Liver (tissue), 9 donors: Measurements from ENCODE around the gene TMEM217. TPM values are rescaled to one million over a fixed set of nuclear protein-coding genes. Genes with fewer than 3 reads are reported as not detected.
A peak's percentile ranks its signal among the peaks of the same experiment; 100 is the strongest.

ENCODE experiments used
- DNase-seq: peaks from one replicate; pipeline ENCODE4 v3.0.0-alpha.2; 2017; ENCODE audit warnings: low spot score
- H3K27ac ChIP-seq, 2 donors: one replicate each; pipeline ENCODE4 v1.7.0; 2013; ENCODE audit warnings: inconsistent platforms in 2 of 2, low read length in 2 of 2, control low read depth in 1 of 2, low read depth in 1 of 2, mild to moderate bottlenecking in 1 of 2
- H3K27me3 ChIP-seq, 4 donors: one replicate each; pipeline versions ENCODE4 v1.6.1 to v1.7.0; 2013; ENCODE audit warnings: low read length in 3 of 4, inconsistent platforms in 1 of 4, mild to moderate bottlenecking in 1 of 4, moderate library complexity in 1 of 4; ENCODE audit not compliant: control insufficient read depth in 4 of 4, insufficient read depth in 4 of 4
- H3K36me3 ChIP-seq, 4 donors: one replicate each; pipeline versions ENCODE4 v1.6.1 to v1.7.0; 2013; ENCODE audit warnings: low read length in 3 of 4, mild to moderate bottlenecking in 3 of 4, low read depth in 1 of 4, moderate library complexity in 1 of 4; ENCODE audit not compliant: control insufficient read depth in 4 of 4, insufficient read depth in 3 of 4
- H3K4me1 ChIP-seq, 4 donors: one replicate each; pipeline versions ENCODE4 v1.6.1 to v1.7.0; 2013; ENCODE audit warnings: low read length in 3 of 4, mild to moderate bottlenecking in 3 of 4, moderate library complexity in 1 of 4; ENCODE audit not compliant: control insufficient read depth in 4 of 4, insufficient read depth in 4 of 4
- H3K4me3 ChIP-seq, 3 donors: one replicate each; pipeline versions ENCODE4 v1.6.1 to v1.7.0; 2013; ENCODE audit warnings: low read length in 3 of 3, control low read depth in 1 of 3, low read depth in 1 of 3, mild to moderate bottlenecking in 1 of 3
- H3K9ac ChIP-seq, 2 donors: one replicate each; pipeline ENCODE4 v1.7.0; 2013; ENCODE audit warnings: low read length in 2 of 2, mild to moderate bottlenecking in 2 of 2, moderate library complexity in 2 of 2, control low read depth in 1 of 2, low read depth in 1 of 2
- H3K9me3 ChIP-seq, 4 donors: one replicate each; pipeline versions ENCODE4 v1.6.1 to v1.7.0; 2013; ENCODE audit warnings: low read length in 3 of 4; ENCODE audit not compliant: control insufficient read depth in 4 of 4
- EGR1 ChIP-seq, 2 donors: IDR thresholded peaks; 2 replicates each; pipeline ENCODE4 v1.6.1; 2016 to 2018; ENCODE audit warnings: antibody characterized with exemption in 2 of 2, low read depth in 2 of 2
- FOXA2 ChIP-seq: IDR thresholded peaks from 2 replicates; pipeline ENCODE4 v1.6.1; 2016; ENCODE audit warnings: antibody characterized with exemption
- HNF4A ChIP-seq, 2 donors: conservative IDR thresholded peaks; 2 replicates each; pipeline ENCODE4 v1.6.1; 2016; ENCODE audit warnings: antibody characterized with exemption in 2 of 2, mild to moderate bottlenecking in 2 of 2
- NR2F2 ChIP-seq: IDR thresholded peaks from 2 replicates; pipeline ENCODE4 v1.6.1; 2016; ENCODE audit warnings: antibody characterized with exemption
- RXRA ChIP-seq, 2 donors: IDR thresholded peaks; 2 replicates each; pipeline ENCODE4 v1.6.1; 2017 to 2018; ENCODE audit warnings: antibody characterized with exemption in 2 of 2, mild to moderate bottlenecking in 1 of 2
- SP1 ChIP-seq: IDR thresholded peaks from 2 replicates; pipeline ENCODE4 v1.6.1; 2018; ENCODE audit warnings: antibody characterized with exemption, mild to moderate bottlenecking
- TAF1 ChIP-seq: conservative IDR thresholded peaks from 2 replicates; pipeline ENCODE4 v1.6.1; 2016; ENCODE audit warnings: antibody characterized with exemption, mild to moderate bottlenecking
- WGBS: extraction: QIAGEN DNeasy Blood & Tissue Kit; methylation state at CpG from one replicate; pipeline ENCODE4 v1.1.7; 2013; 5-methylcytosine and 5-hydroxymethylcytosine counted together
- polyA plus RNA-seq, 2 donors: library from polyadenylated mRNA; stranded (reverse) in 1 of 2; unstranded in 1 of 2; fragments of 200-250 nt in 1 of 2; fragments of >200 nt in 1 of 2; fragmentation: Nextera tagmentation in 1 of 2; extraction: Ambion mirVana in 1 of 2; gene quantifications; one replicate each; pipeline versions ENCODE4 v1.2.1 to v1.2.3, GENCODE V29; 2013 to 2015
- total RNA-seq, 2 donors: library from RNA; depleted of rRNA; stranded (reverse); fragments of >200 nt; gene quantifications; one replicate each; pipeline ENCODE4 v1.2.3, GENCODE V29; 2014
- TF ChIP-seq, protein P1 (sequence below): IDR thresholded peaks from 2 replicates; pipeline ENCODE4 v1.6.1; 2016; ENCODE audit warnings: antibody characterized with exemption
- TF ChIP-seq, protein P2 (sequence below): IDR thresholded peaks from 2 replicates; pipeline ENCODE4 v1.6.1; 2016; ENCODE audit warnings: antibody characterized with exemption, mild to moderate bottlenecking
- TF ChIP-seq, protein P3 (sequence below): IDR thresholded peaks from 2 replicates; pipeline ENCODE4 v1.6.1; 2016; ENCODE audit warnings: antibody characterized with exemption
- donor health status: healthy.
- donor health status: healthy.
- donor health status: healthy.
- donor health status: healthy.
- donor health status: healthy.

The TMEM217 gene
- total and polyA plus RNA-seq, 4 donors = 0.39 to 3.2 (median 0.62) TPM

DNA sequence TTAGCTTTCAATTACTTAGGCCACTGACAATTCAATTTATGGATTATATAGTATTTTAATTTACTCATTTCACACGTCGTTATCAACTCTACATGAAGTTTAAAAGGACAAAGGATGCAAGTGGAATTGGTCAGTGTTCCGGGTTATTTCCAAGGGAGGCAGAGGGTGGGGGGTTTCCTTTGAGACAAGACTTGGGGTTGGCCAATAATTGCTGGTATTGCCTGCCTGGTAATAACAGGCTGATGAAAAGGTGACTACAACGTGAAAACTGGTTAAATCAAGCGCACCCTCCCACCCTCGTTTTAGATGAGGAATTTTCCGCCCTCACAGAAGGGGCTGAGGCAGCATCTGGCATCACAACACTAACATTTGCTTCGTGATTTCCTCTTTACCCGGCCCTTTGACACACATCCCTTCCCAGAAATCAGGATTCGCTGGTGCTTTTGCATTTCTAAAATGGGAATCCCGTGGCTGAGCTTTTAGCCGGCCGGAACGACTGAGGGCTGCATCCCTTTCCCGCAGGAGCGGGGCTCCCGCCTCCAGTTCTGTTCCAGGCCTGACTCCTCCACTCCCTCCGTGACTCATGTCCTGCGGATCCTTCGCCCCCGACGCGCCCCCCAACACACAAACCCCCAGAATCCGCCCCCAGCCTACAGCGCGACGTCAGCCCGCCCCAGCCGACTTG is 89.0 kb downstream of the TMEM217 start:
- Histone ChIP-seq H3K4me1 (peaks cover 0 to 17% (median 6%) of the 10 kb centered on the region in 4 donors), H3K9ac (peak overlapping the region; percentile 15 to 80), H3K9me3 (no peaks in the 10 kb centered on the region), H3K4me3 (peak overlapping the region; percentile 52 to 69 (median 62)), H3K27me3 (no peaks in the 10 kb centered on the region), H3K27ac (peak overlapping the region; percentile 92 to 96), H3K36me3 (peaks cover 8 to 16% (median 14%) of the 10 kb centered on the region in 4 donors)
- TF ChIP-seq EGR1 (IDR thresholded peaks at IDR 0.05; ENCODE audit: low read depth in 2 of 2) (peak in 1 of 2 donors; percentile 22), NR2F2 (no peak)
- 8% methylated on average over 29 of the region's 29 CpGs for WGBS
- no peak for DNase-seq

DNA sequence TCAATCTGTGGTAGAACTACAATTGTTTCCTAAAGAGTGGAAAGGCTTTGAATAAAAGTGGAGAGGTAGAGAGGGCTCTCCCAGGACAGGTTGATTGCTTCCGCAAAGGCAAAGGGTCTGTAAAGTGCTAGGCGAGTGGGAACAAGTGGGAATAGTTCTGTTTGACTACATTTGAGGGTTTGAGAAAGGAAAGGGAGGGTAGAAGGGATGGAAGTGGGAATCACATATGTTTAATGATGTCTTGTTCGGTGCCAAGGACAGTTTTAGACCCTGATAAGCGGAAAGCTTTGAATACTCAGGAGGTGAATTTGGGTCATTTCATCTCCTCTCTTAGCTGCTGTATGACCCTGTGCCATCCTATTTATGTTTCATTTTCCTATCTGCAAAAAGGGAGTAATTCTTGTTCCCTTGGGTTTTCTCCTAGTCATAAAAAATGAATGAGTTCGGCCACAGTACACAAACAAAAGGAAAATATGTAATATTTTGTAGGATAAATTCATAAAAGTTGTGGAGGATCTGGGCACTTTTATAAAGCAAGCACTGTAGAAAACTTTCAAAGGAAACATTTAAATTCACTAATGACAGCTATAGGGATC is 89.7 kb downstream of the TMEM217 start:
- WGBS = 89% methylated on average over 5 of the region's 5 CpGs
- H3K9me3 ChIP-seq = no peaks in the 10 kb centered on the region
- peak overlapping the region in 1 of 2 donors; percentile 80 for H3K9ac ChIP-seq

DNA sequence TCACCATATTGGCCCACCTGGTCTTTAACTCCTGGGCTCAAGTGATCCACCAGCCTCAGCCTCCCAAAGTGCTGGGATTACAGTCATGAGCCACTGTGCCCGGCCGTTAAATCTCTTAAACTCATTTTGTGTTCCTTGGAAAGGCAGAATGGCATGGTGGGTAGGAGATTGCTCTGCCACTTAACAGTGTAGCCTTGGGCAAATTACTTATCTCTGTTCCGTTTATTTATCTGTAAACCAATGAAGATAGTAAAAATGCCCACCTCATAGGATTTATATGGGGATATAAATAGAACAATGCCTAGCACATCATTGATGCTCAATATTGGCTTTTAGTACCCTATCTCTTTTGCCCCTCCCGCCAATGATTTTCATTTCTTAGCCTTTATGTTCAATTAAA is 95.2 kb downstream of the TMEM217 start:
- Histone ChIP-seq H3K4me1 (peaks cover 0 to 5% (median under 1%) of the 10 kb centered on the region in 4 donors), H3K27me3 (no peaks in the 10 kb centered on the region), H3K36me3 (no peaks in the 10 kb centered on the region), H3K4me3 (no peak overlapping the region), H3K9me3 (no peaks in the 10 kb centered on the region), H3K27ac (no peak overlapping the region), H3K9ac (no peak overlapping the region)
- DNase-seq = no peak
- WGBS = 94% methylated on average over 4 of the region's 4 CpGs
- TF ChIP-seq EGR1 (IDR thresholded peaks at IDR 0.05; ENCODE audit: low read depth in 2 of 2) (no peak), TAF1 (no peak), FOXA2 (no peak), RXRA (IDR thresholded peaks at IDR 0.05) (no peak), HNF4A (conservative IDR thresholded peaks at IDR 0.05) (no peak)
- TF ChIP-seq, protein P1, sequence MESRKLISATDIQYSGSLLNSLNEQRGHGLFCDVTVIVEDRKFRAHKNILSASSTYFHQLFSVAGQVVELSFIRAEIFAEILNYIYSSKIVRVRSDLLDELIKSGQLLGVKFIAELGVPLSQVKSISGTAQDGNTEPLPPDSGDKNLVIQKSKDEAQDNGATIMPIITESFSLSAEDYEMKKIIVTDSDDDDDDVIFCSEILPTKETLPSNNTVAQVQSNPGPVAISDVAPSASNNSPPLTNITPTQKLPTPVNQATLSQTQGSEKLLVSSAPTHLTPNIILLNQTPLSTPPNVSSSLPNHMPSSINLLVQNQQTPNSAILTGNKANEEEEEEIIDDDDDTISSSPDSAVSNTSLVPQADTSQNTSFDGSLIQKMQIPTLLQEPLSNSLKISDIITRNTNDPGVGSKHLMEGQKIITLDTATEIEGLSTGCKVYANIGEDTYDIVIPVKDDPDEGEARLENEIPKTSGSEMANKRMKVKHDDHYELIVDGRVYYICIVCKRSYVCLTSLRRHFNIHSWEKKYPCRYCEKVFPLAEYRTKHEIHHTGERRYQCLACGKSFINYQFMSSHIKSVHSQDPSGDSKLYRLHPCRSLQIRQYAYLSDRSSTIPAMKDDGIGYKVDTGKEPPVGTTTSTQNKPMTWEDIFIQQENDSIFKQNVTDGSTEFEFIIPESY = no peak
- TF ChIP-seq, protein P2, sequence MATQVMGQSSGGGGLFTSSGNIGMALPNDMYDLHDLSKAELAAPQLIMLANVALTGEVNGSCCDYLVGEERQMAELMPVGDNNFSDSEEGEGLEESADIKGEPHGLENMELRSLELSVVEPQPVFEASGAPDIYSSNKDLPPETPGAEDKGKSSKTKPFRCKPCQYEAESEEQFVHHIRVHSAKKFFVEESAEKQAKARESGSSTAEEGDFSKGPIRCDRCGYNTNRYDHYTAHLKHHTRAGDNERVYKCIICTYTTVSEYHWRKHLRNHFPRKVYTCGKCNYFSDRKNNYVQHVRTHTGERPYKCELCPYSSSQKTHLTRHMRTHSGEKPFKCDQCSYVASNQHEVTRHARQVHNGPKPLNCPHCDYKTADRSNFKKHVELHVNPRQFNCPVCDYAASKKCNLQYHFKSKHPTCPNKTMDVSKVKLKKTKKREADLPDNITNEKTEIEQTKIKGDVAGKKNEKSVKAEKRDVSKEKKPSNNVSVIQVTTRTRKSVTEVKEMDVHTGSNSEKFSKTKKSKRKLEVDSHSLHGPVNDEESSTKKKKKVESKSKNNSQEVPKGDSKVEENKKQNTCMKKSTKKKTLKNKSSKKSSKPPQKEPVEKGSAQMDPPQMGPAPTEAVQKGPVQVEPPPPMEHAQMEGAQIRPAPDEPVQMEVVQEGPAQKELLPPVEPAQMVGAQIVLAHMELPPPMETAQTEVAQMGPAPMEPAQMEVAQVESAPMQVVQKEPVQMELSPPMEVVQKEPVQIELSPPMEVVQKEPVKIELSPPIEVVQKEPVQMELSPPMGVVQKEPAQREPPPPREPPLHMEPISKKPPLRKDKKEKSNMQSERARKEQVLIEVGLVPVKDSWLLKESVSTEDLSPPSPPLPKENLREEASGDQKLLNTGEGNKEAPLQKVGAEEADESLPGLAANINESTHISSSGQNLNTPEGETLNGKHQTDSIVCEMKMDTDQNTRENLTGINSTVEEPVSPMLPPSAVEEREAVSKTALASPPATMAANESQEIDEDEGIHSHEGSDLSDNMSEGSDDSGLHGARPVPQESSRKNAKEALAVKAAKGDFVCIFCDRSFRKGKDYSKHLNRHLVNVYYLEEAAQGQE = no peak

More for the DNA sequence above, 89.7 kb downstream of the TMEM217 start:
- Histone ChIP-seq H3K27ac (peak overlapping the region; percentile 92 to 96), H3K36me3 (peaks cover 5 to 9% (median 7%) of the 10 kb centered on the region in 4 donors), H3K4me3 (no peak overlapping the region), H3K4me1 (peaks cover 0 to 12% (median 6%) of the 10 kb centered on the region in 4 donors), H3K27me3 (no peaks in the 10 kb centered on the region)
- TF ChIP-seq, protein P3, sequence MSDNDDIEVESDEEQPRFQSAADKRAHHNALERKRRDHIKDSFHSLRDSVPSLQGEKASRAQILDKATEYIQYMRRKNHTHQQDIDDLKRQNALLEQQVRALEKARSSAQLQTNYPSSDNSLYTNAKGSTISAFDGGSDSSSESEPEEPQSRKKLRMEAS = no peak
- TF ChIP-seq, protein P2 = no peak
- no peak for TF ChIP-seq SP1
- TF ChIP-seq, protein P1 = no peak
- DNase-seq = no peak
